ENCODE measurements around the gene SLC35B3. TPM values are rescaled to one million over a fixed set of nuclear protein-coding genes. Genes with fewer than 3 reads are reported as not detected.
"Not testable (repeated sequence)": the region's sequence is repeated elsewhere in the genome, so short reads cannot be mapped to it uniquely, and the experiment has no call there.

SLC35B3 gene
- total RNA-seq, 1 experiment from 2014 or later: 16.7 TPM

DNA sequence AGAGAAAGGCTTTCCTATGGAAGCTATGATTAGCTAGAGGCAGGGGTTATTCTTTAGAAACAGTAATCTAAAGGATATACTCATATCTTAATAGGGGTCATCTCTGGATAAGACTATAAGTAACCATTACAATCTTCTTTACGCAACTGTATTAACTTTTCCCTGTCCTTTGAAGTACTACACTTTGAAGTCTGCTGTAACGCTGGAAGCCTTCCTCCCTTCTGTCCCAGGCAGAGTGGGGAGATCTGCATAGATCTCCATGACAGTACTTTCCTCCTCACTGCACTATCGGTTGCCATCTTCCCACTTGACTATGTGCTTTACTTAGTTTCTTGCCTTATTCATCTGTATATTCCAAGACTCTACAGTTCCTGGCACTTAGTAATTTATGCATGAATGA is 20.1 kb downstream of the SLC35B3 start:
- H3K36me3 ChIP-seq (ENCODE audit: control insufficient read depth, insufficient read depth, low read length): peaks cover 26% of the 10 kb centered on the region
- no peak overlapping the region for H3K27ac ChIP-seq (ENCODE audit: low read length)
- no peaks in the 10 kb centered on the region for H3K27me3 ChIP-seq (ENCODE audit: control insufficient read depth, insufficient read depth, low read length)
- BruUV-seq (replicated peaks): no TSS peak
- no peak for DNase-seq (ENCODE audit: low read depth, low spot score)
- H3K9me3 ChIP-seq (ENCODE audit: control insufficient read depth, insufficient read depth, low read depth, low read length): no peaks in the 10 kb centered on the region
- no peaks in the 10 kb centered on the region for H3K4me1 ChIP-seq (ENCODE audit: control insufficient read depth, insufficient read depth, low read length)
- in situ Hi-C loops (cut with HindIII; ENCODE audit: low pct_unique_long_range_greater_than_20kb, low sequenced_read_pairs): no loop called here
- ChIA-PET POLR2A (no interaction called here), CTCF (no interaction called here)
- intact Hi-C loops (cut with micrococcal nuclease; ENCODE audit: unreplicated experiment): no loop called here
- no peak overlapping the region for H3K4me3 ChIP-seq (ENCODE audit: low read depth in 2 of 2, low read length in 2 of 2)
- ATAC-seq: no peak
- TF ChIP-seq POLR2AphosphoS5 (IDR thresholded peaks at IDR 0.05; ENCODE audit: low read depth, low read length) (no peak), CTCF (IDR thresholded peaks at IDR 0.05) (no peak), SIN3A (IDR thresholded peaks at IDR 0.05; ENCODE audit: borderline replicate concordance, insufficient read depth, low read depth, low read length) (no peak), REST (IDR thresholded peaks at IDR 0.05; ENCODE audit: insufficient read depth in 1 of 2, low read depth in 2 of 2, low read length in 1 of 2) (no peak), TCF7L2 (IDR thresholded peaks at IDR 0.05; ENCODE audit: low read depth, low read length) (no peak)

DNA sequence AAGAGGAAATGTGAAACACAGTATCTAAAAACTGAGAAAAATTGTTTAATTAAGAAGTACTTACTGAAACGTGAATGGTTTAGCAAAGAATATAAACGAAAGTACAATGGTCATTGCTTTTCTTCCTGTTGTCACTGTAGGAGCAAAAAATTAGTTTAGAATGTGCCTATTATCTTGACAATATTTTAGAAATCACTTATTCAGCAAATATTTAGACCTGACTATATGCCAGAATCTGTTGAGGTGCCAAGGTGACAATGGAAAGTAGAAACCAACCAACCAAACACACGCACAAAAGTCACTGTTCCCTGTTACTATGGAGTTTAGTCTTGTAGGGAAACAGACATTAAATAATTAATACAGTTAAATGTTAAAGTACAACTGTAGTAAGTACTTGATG is 20.5 kb downstream of the SLC35B3 start:
- Histone ChIP-seq H3K27ac (ENCODE audit: low read length) (no peak overlapping the region), H3K36me3 (ENCODE audit: control insufficient read depth, insufficient read depth, low read length) (peaks cover 26% of the 10 kb centered on the region), H3K9me3 (ENCODE audit: control insufficient read depth, insufficient read depth, low read depth, low read length) (no peaks in the 10 kb centered on the region), H3K4me3 (ENCODE audit: low read depth in 2 of 2, low read length in 2 of 2) (no peak overlapping the region), H3K4me1 (ENCODE audit: control insufficient read depth, insufficient read depth, low read length) (no peaks in the 10 kb centered on the region), H3K27me3 (ENCODE audit: control insufficient read depth, insufficient read depth, low read length) (no peaks in the 10 kb centered on the region)
- TF ChIP-seq REST (IDR thresholded peaks at IDR 0.05; ENCODE audit: insufficient read depth in 1 of 2, low read depth in 2 of 2, low read length in 1 of 2) (no peak), CTCF (IDR thresholded peaks at IDR 0.05) (no peak), SIN3A (IDR thresholded peaks at IDR 0.05; ENCODE audit: borderline replicate concordance, insufficient read depth, low read depth, low read length) (no peak)
- ATAC-seq: no peak
- BruUV-seq (replicated peaks): no TSS peak
- in situ Hi-C loops (cut with HindIII; ENCODE audit: low pct_unique_long_range_greater_than_20kb, low sequenced_read_pairs): no loop called here
- CTCF ChIA-PET: no interaction called here
- intact Hi-C loops (cut with micrococcal nuclease; ENCODE audit: unreplicated experiment): no loop called here
- DNase-seq (ENCODE audit: low read depth, low spot score): no peak
- POLR2A ChIA-PET: no interaction called here

GRCh38 chr6:8405946-8406345 is 29.4 kb downstream of the SLC35B3 start:
- H3K4me1 ChIP-seq (ENCODE audit: control insufficient read depth, insufficient read depth, low read length); BruUV-seq (replicated peaks); intact Hi-C loops (cut with micrococcal nuclease; ENCODE audit: unreplicated experiment); H3K4me3 ChIP-seq (ENCODE audit: low read depth in 2 of 2, low read length in 2 of 2); H3K27me3 ChIP-seq (ENCODE audit: control insufficient read depth, insufficient read depth, low read length); H3K27ac ChIP-seq (ENCODE audit: low read length); H3K9me3 ChIP-seq (ENCODE audit: control insufficient read depth, insufficient read depth, low read depth, low read length); in situ Hi-C loops (cut with HindIII; ENCODE audit: low pct_unique_long_range_greater_than_20kb, low sequenced_read_pairs); H3K36me3 ChIP-seq (ENCODE audit: control insufficient read depth, insufficient read depth, low read length); DNase-seq (ENCODE audit: low read depth, low spot score); ATAC-seq; POLR2A ChIA-PET; CTCF ChIA-PET: not testable (repeated sequence)
